GM12874 (cell line): ENCODE data around the gene TARBP1.

Experiments used
- TF ChIP-seq, protein P1 (sequence below): IDR thresholded peaks from 2 replicates; pipeline ENCODE4 v1.5.1; 2011; ENCODE audit warnings: low read depth, mild to moderate bottlenecking, control low read depth, low read length, moderate library complexity; ENCODE audit not compliant: insufficient read depth

TARBP1 gene

DNA sequence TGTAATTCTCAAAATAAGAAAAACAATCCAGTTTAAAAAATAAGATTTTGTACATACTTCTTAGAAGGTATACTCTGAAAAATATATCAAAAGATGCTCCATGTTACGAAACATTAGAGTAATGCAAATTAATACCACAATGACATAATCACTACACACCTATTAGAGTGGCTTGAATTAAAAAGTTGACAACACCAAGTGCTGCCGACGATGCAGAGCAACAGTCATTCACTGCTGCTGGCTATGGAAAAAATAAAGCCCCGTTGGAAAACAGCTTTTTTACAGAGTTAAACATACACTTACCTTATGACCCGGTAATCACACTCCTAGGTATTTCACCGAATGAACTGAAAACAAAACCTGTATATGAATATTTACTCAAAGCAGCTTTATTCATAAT is 90.9 kb downstream of the TARBP1 start:
- TF ChIP-seq, protein P1, sequence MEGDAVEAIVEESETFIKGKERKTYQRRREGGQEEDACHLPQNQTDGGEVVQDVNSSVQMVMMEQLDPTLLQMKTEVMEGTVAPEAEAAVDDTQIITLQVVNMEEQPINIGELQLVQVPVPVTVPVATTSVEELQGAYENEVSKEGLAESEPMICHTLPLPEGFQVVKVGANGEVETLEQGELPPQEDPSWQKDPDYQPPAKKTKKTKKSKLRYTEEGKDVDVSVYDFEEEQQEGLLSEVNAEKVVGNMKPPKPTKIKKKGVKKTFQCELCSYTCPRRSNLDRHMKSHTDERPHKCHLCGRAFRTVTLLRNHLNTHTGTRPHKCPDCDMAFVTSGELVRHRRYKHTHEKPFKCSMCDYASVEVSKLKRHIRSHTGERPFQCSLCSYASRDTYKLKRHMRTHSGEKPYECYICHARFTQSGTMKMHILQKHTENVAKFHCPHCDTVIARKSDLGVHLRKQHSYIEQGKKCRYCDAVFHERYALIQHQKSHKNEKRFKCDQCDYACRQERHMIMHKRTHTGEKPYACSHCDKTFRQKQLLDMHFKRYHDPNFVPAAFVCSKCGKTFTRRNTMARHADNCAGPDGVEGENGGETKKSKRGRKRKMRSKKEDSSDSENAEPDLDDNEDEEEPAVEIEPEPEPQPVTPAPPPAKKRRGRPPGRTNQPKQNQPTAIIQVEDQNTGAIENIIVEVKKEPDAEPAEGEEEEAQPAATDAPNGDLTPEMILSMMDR = no peak

DNA sequence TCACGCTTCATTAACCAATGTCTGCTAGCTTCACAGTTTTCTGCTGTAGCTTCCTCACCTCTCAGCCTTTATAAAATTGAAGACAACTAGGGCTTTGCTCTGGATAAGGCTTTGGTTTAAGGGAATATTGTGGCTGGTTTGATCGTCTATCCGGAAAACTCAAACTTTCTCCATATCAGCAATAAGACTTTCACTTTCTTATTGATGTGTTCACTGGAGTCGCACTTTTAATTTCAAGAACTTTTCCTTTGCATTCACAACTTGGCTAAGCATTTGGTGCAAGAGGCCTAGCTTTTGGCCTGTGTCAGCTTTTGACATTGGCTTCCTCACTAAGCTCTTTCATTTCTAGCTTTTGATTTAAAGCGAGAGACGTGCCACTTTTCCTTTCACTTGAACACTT is 92.9 kb downstream of the TARBP1 start:
- TF ChIP-seq, protein P1 = no peak

DNA sequence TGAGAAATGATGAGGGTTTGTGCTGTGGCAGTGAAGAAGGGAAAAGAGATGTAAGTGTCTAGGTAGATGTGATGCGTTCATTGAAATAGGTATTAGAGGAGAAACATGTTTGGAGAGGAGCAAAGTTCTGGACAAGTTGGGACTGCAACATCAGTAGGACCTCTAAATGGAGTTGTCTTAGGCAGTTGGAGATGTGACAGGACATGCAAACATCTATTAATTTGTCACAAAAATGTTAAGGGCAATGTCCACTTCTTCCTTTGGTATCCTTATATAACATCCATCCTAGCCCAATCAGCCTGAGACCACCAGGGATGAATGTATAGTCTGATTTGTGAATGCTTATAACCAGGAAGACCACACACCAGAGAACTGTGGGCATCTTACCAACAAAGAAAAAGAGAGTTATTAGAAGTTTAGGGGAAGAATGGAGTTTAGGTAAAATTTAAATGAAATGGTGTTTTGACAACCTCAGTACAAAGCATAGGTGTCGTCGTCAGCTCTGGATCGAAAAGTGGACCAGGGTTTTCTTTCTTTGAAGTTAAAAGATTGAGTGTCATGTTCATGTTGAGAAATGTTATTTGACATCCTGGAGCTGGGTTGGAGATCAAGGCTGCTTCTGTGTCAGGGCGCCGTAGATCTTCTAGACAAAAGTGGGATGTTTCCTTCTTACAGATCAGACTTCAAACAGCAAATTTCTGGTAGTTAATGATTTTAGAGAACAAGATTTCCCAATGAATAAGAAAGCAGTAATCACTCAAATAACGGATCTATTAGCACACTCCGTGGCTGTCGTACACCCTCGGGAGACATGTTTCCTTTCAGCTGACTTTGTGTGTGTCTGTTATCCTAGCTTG is 97.1 kb downstream of the TARBP1 start:
- TF ChIP-seq, protein P1 = no peak

DNA sequence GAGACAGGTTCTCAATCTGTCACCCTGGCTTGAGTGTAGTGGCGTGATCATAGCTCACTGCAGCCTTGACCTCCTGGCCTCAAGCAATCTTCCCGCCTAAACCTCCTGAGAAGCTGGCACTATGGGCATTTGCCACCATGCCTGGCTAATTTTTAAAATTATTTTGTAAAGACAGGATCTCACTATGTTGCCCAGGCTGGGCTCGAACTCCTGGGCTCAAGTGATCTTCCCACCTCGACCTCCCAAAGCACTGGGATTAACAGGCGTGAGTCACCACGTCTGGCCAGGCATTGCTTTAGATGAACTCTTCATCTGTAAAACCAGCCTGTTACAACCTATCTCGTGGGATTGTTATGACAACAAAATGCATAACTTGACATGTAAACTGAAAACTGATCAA is 103.3 kb downstream of the TARBP1 start:
- TF ChIP-seq, protein P1 = no peak

DNA sequence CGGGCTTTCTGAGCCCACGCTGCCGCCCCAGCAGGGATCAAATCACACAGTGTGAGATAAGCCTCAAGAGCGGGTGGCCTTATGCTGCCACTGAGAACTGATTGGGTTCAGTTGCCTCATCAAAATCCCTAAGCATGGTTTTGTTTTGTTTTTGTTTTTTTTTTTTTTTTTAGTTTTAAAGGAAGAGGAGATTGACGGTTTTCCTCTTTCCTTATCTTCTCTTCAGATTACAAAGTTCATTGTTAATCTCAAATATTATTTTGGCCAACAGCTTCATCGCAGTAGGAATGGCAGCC is 105.1 kb downstream of the TARBP1 start:
- TF ChIP-seq, protein P1 = no peak

DNA sequence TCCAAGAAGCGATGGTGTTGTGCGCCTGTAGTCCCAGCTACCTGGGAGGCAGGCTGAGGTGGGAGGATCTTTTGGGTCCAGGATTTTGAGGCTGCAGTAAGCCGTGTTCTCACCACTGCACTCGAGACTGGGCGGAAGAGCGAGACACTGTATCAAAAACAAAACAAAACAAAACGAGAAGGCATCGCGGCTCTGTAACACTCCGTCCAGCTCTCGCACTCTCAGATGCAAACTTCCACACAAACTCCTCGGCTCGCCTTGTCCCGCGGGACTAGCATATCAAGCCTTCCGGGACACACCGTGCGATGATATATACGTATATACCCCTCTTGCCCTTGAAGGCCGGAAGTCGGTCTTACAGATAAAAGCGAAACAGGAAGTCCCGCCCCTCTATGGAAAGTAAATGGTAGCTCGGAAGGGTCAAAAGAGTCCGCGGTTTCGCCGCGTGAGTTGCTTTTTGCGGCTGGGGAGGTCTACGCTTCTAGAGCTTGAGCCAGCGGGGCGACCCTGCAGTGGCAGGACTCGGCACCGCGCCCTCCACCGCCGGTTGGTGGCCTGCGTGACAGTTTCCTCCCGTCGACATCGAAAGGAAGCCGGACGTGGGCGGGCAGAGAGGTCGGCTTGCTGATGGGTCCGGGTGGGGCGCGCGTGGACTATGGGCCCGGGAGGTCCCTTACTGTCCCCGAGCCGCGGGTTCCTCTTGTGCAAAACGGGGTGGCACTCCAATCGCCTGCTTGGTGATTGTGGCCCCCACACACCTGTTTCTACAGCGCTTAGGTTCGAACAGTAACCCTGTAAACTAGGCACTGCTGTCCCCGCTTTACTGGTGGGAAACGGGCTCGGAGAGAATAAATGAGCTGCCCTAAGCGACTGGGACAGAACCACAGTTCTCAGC is 105.7 kb downstream of the TARBP1 start, which contains the start of gene COA6:
COA6 (plus strand) TSS at position 393 of the 895 bp plus-strand sequence; CDS start at position 404, 11 bp downstream.
- TF ChIP-seq, protein P1 = no peak

DNA sequence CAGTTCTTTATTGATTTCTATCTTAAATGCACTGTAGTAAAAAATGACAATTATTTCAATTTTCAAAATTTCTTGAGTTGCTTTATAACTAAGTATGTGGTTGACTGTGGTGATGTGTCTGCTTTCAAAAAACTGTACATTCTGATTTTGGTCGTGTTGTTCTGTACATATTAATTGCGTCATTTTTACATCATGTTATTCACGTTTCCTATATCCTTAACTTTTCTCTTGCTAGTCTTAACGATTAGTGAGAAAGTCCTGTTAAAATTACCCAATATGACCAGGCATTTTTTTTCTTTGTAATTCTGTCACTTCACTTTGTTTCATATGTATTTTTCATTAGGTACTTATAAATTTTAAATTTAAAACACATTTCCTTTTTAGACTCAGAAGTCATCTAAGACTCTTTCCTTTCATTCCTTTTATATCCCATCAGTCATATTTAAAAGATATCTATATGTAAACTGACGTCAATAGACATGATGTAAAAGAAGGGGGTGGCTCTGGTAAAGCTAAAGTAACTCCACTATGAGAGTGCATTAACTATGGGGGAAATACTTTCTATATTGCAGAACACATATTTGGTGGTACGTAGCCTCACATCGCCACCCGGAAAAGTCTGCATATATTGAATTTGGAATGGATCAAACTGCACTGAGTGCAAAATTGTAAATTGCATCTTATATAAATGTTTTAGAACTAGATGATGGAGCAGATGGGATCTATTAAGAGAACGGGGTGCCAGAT is 106.8 kb downstream of the TARBP1 start:
- TF ChIP-seq, protein P1 = no peak
